HepG2 (cell line): ENCODE data around the gene VWA1. TPM values are rescaled to one million over a fixed set of nuclear protein-coding genes. Genes with fewer than 3 reads are reported as not detected.

Experiments
- ATAC-seq: fragments of 200-7000 bp; cut with Tn5 transposase; 3 replicates; pipeline ENCODE4 v1.9.1; 2020; ENCODE audit warnings: mild to moderate bottlenecking, moderate library complexity
- BruUV-seq: library from RNA; stranded (reverse); fragments of 400-500 nt; replicated peaks from 2 replicates; lab custom pipeline; 2021; lab: Mats Ljungman, UMichigan
- CTCF ChIA-PET: fragments of 300-600 bp; formaldehyde crosslinking; extraction: SDS; loops from one replicate; lab custom pipeline; 2021; ENCODE audit warnings: low total read pairs, inconsistent platforms, low intra/inter-chr PET ratio; lab: Yijun Ruan, JAX
- POLR2A ChIA-PET: fragments of 350-600 bp; sonication (Branson Sonifier 250); formaldehyde crosslinking; loops from one replicate; lab custom pipeline; 2020; ENCODE audit warnings: antibody characterized with exemption, inconsistent platforms; lab: Yijun Ruan, JAX
- DNase-seq: peaks from one replicate; pipeline ENCODE4 v3.0.0-alpha.2; 2015; ENCODE audit warnings: low spot score
- FAIRE-seq: peaks from 3 replicates; lab custom pipeline; 2011; peaks lifted over from hg19 to GRCh38; lab: Jason Lieb, UNC
- H2AFZ ChIP-seq: one replicate; pipeline ENCODE4 v1.6.1; 2011; ENCODE audit warnings: low read length, inconsistent platforms
- H3K27ac ChIP-seq: fragments of 300-600 bp; 3 replicates; pipeline ENCODE4 v1.8.0; 2011; ENCODE audit warnings: mixed run types, mild to moderate bottlenecking, mixed read lengths, low read length, inconsistent platforms; ENCODE audit not compliant: insufficient read depth; ENCODE audit errors: extremely low read length
- H3K27me3 ChIP-seq, 2 experiments: fragments of 200-600 bp in 1 of 2; 2 replicates in 1 of 2; 3 replicates in 1 of 2; pipeline versions ENCODE4 v1.6.0 to v1.8.0; 2011; ENCODE audit warnings: low read length in 2 of 2, mild to moderate bottlenecking in 2 of 2, moderate library complexity in 2 of 2, inconsistent platforms in 1 of 2; ENCODE audit not compliant: insufficient read depth in 2 of 2, control insufficient read depth in 1 of 2
- H3K36me3 ChIP-seq, 2 experiments: fragments of 200-600 bp in 1 of 2; replicated peaks in 1 of 2; 2 replicates in 1 of 2; 3 replicates in 1 of 2; pipeline versions ENCODE4 v1.5.1 to v1.8.0; 2011; ENCODE audit warnings: low read length in 2 of 2, inconsistent platforms in 1 of 2; ENCODE audit not compliant: insufficient read depth in 2 of 2, control insufficient read depth in 1 of 2
- H3K4me1 ChIP-seq: 2 replicates; pipeline ENCODE4 v1.5.1; 2012; ENCODE audit warnings: low read length, inconsistent platforms; ENCODE audit not compliant: insufficient read depth
- H3K4me2 ChIP-seq: 2 replicates; pipeline ENCODE4 v1.6.0; 2011; ENCODE audit warnings: low read depth, low read length, inconsistent platforms
- H3K4me3 ChIP-seq, 3 experiments: fragments of 200-600 bp in 1 of 3; sonication (generic), shearing (Covaris generic) in 1 of 3; replicated peaks in 1 of 3; 2 replicates each; pipeline ENCODE4 v1.5.1; 2011 to 2016; ENCODE audit warnings: low read length in 3 of 3, inconsistent platforms in 2 of 3, low read depth in 2 of 3, mild to moderate bottlenecking in 2 of 3, control low read depth in 1 of 3, mixed read lengths in 1 of 3; ENCODE audit not compliant: insufficient read depth in 1 of 3
- H3K79me2 ChIP-seq: one replicate; pipeline ENCODE4 v1.6.1; 2011; ENCODE audit warnings: low read length, inconsistent platforms; ENCODE audit not compliant: insufficient read depth
- H3K9ac ChIP-seq: 2 replicates; pipeline ENCODE4 v1.6.0; 2011; ENCODE audit warnings: mild to moderate bottlenecking, low read depth, low read length, inconsistent platforms; ENCODE audit not compliant: insufficient read depth
- H3K9me3 ChIP-seq: 2 replicates; pipeline ENCODE4 v1.5.1; 2012; ENCODE audit warnings: mild to moderate bottlenecking, low read length
- H4K20me1 ChIP-seq: 2 replicates; pipeline ENCODE4 v1.6.0; 2011; ENCODE audit warnings: inconsistent platforms, mild to moderate bottlenecking, low read length, moderate library complexity; ENCODE audit not compliant: insufficient read depth
- CENPX ChIP-seq: sonication (generic); formaldehyde crosslinking; IDR thresholded peaks from 2 replicates; pipeline ENCODE4 v1.9.0; 2021; ENCODE audit warnings: mild to moderate bottlenecking, missing genetic modification reagents, moderate library complexity
- GATA4 ChIP-seq: sonication (generic); IDR thresholded peaks from 2 replicates; pipeline ENCODE4 v1.6.1; 2016; ENCODE audit warnings: antibody characterized with exemption, low read depth, borderline replicate concordance
- HDAC6 ChIP-seq: fragments of 200-600 bp; sonication (generic); IDR thresholded peaks from 2 replicates; pipeline ENCODE4 v1.7.0; 2017; ENCODE audit warnings: mild to moderate bottlenecking, antibody characterized with exemption, low read length, low read depth
- KDM1A ChIP-seq: IDR thresholded peaks from 2 replicates; pipeline ENCODE4 v1.6.1; 2016; ENCODE audit warnings: missing compliant biosample characterization
- MXD4 ChIP-seq: IDR thresholded peaks from 2 replicates; pipeline ENCODE4 v1.6.1; 2016; ENCODE audit warnings: mild to moderate bottlenecking, missing biosample characterization, missing genetic modification reagents
- NRL ChIP-seq: sonication (generic); formaldehyde crosslinking; IDR thresholded peaks from 2 replicates; pipeline ENCODE4 v1.5.0; 2020; ENCODE audit warnings: missing genetic modification reagents, mild to moderate bottlenecking, moderate library complexity, borderline replicate concordance
- RXRA ChIP-seq: sonication (generic); formaldehyde crosslinking; IDR thresholded peaks from 2 replicates; pipeline ENCODE4 v1.5.1; 2020; ENCODE audit warnings: missing genetic modification reagents
- SAP130 ChIP-seq: IDR thresholded peaks from 2 replicates; pipeline ENCODE4 v1.6.1; 2016; ENCODE audit warnings: low read depth
- SMC3 ChIP-seq: IDR thresholded peaks from 2 replicates; pipeline ENCODE4 v1.6.1; 2011; ENCODE audit warnings: low read length, improper control_type of control experiment
- SRSF1 ChIP-seq: fragments of 200-400 bp; formaldehyde crosslinking; optimal IDR thresholded peaks from 2 replicates; pipeline ENCODE3; 2017; ENCODE audit warnings: mild to moderate bottlenecking, low read depth, low read length, moderate library complexity
- TOPORS ChIP-seq: sonication (generic); formaldehyde crosslinking; IDR thresholded peaks from 2 replicates; pipeline ENCODE4 v1.8.0; 2023; ENCODE audit warnings: mild to moderate bottlenecking, missing genetic modification reagents
- ZNF335 ChIP-seq: sonication (generic); formaldehyde crosslinking; IDR thresholded peaks from 2 replicates; pipeline ENCODE4 v1.4.0; 2020; ENCODE audit warnings: missing genetic modification reagents
- ZNF367 ChIP-seq: sonication (generic); formaldehyde crosslinking; IDR thresholded peaks from 2 replicates; pipeline ENCODE4 v1.4.0; 2020; ENCODE audit warnings: missing genetic modification reagents, borderline replicate concordance
- ZNF589 ChIP-seq: sonication (generic); formaldehyde crosslinking; conservative IDR thresholded peaks from 2 replicates; pipeline ENCODE4 v1.8.0; 2022; ENCODE audit warnings: mild to moderate bottlenecking, moderate library complexity, missing genetic modification reagents
- ZNF672 ChIP-seq: sonication (generic); formaldehyde crosslinking; IDR thresholded peaks from 2 replicates; pipeline ENCODE4 v1.8.1; 2022; ENCODE audit warnings: missing genetic modification reagents
- WGBS: methylation state at CpG from one replicate; pipeline ENCODE4 v1.1.6; 2017; ENCODE audit warnings: low lambda C conversion rate; 5-methylcytosine and 5-hydroxymethylcytosine counted together
- in situ Hi-C: cut with HindIII; loops from 2 replicates; pipeline ENCODE4 v1.10.0; 2017; ENCODE audit warnings: low pct_unique_long_range_greater_than_20kb; ENCODE audit not compliant: extremely low pct_ligation_motif_present
- intact Hi-C: fragments of 100-400 bp; cut with micrococcal nuclease; formaldehyde crosslinking; loops from one replicate; pipeline ENCODE4 v1.10.0; 2022; ENCODE audit not compliant: unreplicated experiment
- polyA plus RNA-seq, 8 experiments: library from polyadenylated mRNA; depleted of rRNA in 3 of 8; stranded (reverse) in 7 of 8; unstranded in 1 of 8; fragments of >200 nt; fragmentation: Illumina TruSeq in 4 of 8; extraction: Trizol in 4 of 8; gene quantifications; 2 replicates each; pipeline versions ENCODE4 v1.2.1 to v1.2.3, GENCODE V29; 2011 to 2016; ENCODE audit warnings: low read depth in 4 of 8, missing spikeins in 1 of 8, mixed read lengths in 1 of 8; ENCODE audit not compliant: insufficient read depth in 1 of 8
- total RNA-seq, 5 experiments: library from RNA; depleted of rRNA; stranded (reverse); fragments of >200 nt; fragmentation: Illumina TruSeq; extraction: Trizol; gene quantifications; 2 replicates each; pipeline ENCODE4 v1.2.3, GENCODE V29; 2016; ENCODE audit warnings: low read depth in 1 of 5
- TF ChIP-seq, protein P1 (sequence below): sonication (generic); formaldehyde crosslinking; IDR thresholded peaks from 2 replicates; pipeline ENCODE4 v1.8.0; 2022; ENCODE audit warnings: missing genetic modification reagents, mild to moderate bottlenecking, inconsistent platforms, borderline replicate concordance
- TF ChIP-seq, protein P2 (sequence below): sonication (generic); formaldehyde crosslinking; IDR thresholded peaks from 2 replicates; pipeline ENCODE4 v1.4.0; 2020; ENCODE audit warnings: missing genetic modification reagents, mild to moderate bottlenecking, borderline replicate concordance
- TF ChIP-seq, protein P3 (sequence below): IDR thresholded peaks from 2 replicates; pipeline ENCODE4 v1.6.1; 2016; ENCODE audit warnings: low read depth, control low read depth

Gene VWA1
- total and polyA plus RNA-seq, 2 of the 13 experiments (the other 11 are each of a cell fraction or from before 2014, with no cell fraction given): 40.9 to 57.5 TPM

DNA sequence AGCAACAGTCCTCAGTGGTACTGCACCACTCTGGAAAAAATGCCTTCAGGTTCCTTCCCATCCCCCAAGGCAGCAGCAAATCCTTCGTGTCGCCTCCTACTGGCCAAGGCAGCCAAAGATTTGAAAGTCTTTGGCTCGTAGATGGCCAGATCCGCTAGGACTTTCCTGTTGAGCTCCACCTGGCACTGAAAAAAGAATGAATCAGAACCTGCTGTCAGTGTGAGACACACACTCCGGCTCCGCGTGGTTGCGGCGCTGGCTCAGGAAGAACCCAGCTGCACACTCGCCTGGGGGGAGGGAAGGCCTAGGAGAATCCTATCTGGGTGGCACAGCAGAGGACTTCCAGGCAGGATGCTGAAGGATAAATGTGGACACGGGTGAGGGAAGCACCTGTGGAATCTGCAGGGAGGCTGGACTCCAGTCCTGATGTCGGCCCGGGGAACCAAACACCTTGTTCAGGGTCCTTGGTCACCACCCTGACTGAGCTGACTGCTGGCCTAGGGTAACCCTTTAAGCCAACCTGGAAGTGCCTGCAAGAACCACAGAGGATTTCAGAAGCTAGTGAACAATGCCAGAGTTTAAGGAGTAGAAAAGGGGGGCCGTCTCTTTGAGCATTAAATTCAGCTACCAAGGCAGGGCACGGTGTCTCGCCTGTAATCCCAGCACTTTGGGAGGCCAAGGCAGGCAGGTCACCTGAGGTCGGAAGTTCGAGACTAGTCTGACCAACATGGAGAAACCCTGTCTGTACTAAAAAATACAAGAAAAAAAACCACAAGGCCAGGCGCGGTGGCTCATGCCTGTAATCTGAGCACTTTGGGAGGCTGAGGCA is 33.2 kb upstream of the VWA1 start:
- peaks cover 58% of the 10 kb centered on the region for H3K79me2 ChIP-seq
- in situ Hi-C loops (loop anchor here (5.0 kb wide), 1 partner anchor 35 kb away; the partner anchor contains the start of gene VWA1), intact Hi-C loops (no loop called here)
- H3K9me3 ChIP-seq: no peaks in the 10 kb centered on the region
- no TSS peak for BruUV-seq
- 94% methylated on average over 18 of the region's 20 CpGs for WGBS
- POLR2A ChIA-PET: interaction anchor here (0.9 to 12.4 kb wide), 10 partner anchors 14 to 103 kb away, joined by 3 to 355 read pairs (median 10); partner anchors contain the start of genes ANKRD65, MXRA8 and VWA1
- peaks cover 63% of the 10 kb centered on the region for H3K4me1 ChIP-seq
- peaks cover 17% of the 10 kb centered on the region for H4K20me1 ChIP-seq
- FAIRE-seq: no peak
- H3K27ac ChIP-seq: peak overlapping the region; percentile 85
- CTCF ChIA-PET: no interaction called here
- no peak overlapping the region; a peak in 2 of 6 replicates for H3K4me3 ChIP-seq
- H3K4me2 ChIP-seq: peak overlapping the region; percentile 94; the same call in 1 of the 2 replicates
- peak; percentile 52 for DNase-seq
- H3K27me3 ChIP-seq: no peaks in the 10 kb centered on the region
- H3K36me3 ChIP-seq: peaks cover 8 to 36% of the 10 kb centered on the region in 2 experiments; a peak in 3 of 5 replicates
- peak overlapping the region; percentile 52; the same call in 1 of the 2 replicates for H3K9ac ChIP-seq
- H2AFZ ChIP-seq: no peak overlapping the region
- ATAC-seq: no peak
- TF ChIP-seq TOPORS (CRISPR knock-in tag): no peak
- no peak for TF ChIP-seq ZNF589 (CRISPR knock-in tag)
- no peak for TF ChIP-seq SRSF1
- peak; percentile 6; the same call in 1 of the 2 replicates for TF ChIP-seq GATA4
- TF ChIP-seq ZNF367: no peak
- TF ChIP-seq, protein P1, sequence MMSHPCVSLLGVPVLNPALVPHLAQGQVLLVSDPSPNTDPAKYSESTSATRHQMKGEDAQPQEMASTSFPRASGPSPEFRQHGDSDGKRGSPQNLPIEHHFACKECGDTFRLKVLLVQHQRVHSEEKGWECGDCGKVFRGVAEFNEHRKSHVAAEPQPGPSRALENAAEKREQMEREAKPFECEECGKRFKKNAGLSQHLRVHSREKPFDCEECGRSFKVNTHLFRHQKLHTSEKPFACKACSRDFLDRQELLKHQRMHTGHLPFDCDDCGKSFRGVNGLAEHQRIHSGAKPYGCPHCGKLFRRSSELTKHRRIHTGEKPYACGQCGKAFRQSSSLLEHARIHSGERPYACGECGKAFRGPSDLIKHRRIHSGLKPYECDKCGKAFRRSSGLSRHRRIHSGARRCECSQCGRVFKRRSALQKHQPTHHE (CRISPR knock-in tag): no peak
- no peak for TF ChIP-seq ZNF335 (CRISPR knock-in tag)
- TF ChIP-seq, protein P2, sequence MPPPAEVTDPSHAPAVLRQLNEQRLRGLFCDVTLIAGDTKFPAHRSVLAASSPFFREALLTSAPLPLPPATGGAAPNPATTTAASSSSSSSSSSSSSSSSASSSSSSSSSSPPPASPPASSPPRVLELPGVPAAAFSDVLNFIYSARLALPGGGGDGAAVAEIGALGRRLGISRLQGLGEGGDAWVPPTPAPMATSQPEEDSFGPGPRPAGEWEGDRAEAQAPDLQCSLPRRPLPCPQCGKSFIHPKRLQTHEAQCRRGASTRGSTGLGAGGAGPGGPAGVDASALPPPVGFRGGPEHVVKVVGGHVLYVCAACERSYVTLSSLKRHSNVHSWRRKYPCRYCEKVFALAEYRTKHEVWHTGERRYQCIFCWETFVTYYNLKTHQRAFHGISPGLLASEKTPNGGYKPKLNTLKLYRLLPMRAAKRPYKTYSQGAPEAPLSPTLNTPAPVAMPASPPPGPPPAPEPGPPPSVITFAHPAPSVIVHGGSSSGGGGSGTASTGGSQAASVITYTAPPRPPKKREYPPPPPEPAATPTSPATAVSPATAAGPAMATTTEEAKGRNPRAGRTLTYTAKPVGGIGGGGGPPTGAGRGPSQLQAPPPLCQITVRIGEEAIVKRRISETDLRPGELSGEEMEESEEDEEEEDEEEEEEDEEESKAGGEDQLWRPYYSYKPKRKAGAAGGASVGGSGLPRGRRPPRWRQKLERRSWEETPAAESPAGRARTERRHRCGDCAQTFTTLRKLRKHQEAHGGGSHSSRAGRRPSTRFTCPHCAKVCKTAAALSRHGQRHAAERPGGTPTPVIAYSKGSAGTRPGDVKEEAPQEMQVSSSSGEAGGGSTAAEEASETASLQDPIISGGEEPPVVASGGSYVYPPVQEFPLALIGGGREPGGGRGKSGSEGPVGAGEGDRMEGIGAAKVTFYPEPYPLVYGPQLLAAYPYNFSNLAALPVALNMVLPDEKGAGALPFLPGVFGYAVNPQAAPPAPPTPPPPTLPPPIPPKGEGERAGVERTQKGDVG (CRISPR knock-in tag): 0 out of 2 replicates have a peak, but pooled peaks have one; percentile 47
- TF ChIP-seq RXRA (CRISPR knock-in tag): peak; percentile 34; the same call in 1 of the 2 replicates
- no peak for TF ChIP-seq ZNF672 (CRISPR knock-in tag)
- TF ChIP-seq KDM1A (CRISPR knock-in tag): no peak
- TF ChIP-seq, protein P3, sequence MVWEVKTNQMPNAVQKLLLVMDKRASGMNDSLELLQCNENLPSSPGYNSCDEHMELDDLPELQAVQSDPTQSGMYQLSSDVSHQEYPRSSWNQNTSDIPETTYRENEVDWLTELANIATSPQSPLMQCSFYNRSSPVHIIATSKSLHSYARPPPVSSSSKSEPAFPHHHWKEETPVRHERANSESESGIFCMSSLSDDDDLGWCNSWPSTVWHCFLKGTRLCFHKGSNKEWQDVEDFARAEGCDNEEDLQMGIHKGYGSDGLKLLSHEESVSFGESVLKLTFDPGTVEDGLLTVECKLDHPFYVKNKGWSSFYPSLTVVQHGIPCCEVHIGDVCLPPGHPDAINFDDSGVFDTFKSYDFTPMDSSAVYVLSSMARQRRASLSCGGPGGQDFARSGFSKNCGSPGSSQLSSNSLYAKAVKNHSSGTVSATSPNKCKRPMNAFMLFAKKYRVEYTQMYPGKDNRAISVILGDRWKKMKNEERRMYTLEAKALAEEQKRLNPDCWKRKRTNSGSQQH: no peak
- peak; percentile 15; the same call in 1 of the 2 replicates for TF ChIP-seq SMC3
- no peak for TF ChIP-seq CENPX
- peak; percentile 41 for TF ChIP-seq SAP130 (CRISPR knock-in tag)
- TF ChIP-seq HDAC6: no peak
- TF ChIP-seq NRL (CRISPR knock-in tag): peak; percentile 43; the same call in 1 of the 2 replicates
- 0 out of 2 replicates have a peak, but pooled peaks have one; percentile 25 for TF ChIP-seq MXD4 (CRISPR knock-in tag)
